Mucosa of stomach (tissue), 1 donor: ENCODE measurements around the gene STPG4.
"Not testable (repeated sequence)": the region's sequence is repeated elsewhere in the genome, so short reads cannot be mapped to it uniquely, and the experiment has no call there.

Experiments used
- H3K27me3 ChIP-seq: one replicate; pipeline ENCODE4 v1.7.0; 2013; ENCODE audit warnings: mild to moderate bottlenecking, low read length; ENCODE audit not compliant: control insufficient read depth, insufficient read depth
- H3K36me3 ChIP-seq: one replicate; pipeline ENCODE4 v1.7.0; 2013; ENCODE audit warnings: low read length; ENCODE audit not compliant: control insufficient read depth, insufficient read depth
- H3K4me1 ChIP-seq: one replicate; pipeline ENCODE4 v1.7.0; 2013; ENCODE audit warnings: mild to moderate bottlenecking, low read length; ENCODE audit not compliant: control insufficient read depth, insufficient read depth
- H3K4me3 ChIP-seq: one replicate; pipeline ENCODE4 v1.7.0; 2013; ENCODE audit warnings: low read length
- H3K9ac ChIP-seq: one replicate; pipeline ENCODE4 v1.7.0; 2013; ENCODE audit warnings: mild to moderate bottlenecking, low read length, moderate library complexity
- H3K9me3 ChIP-seq: one replicate; pipeline ENCODE4 v1.7.0; 2013; ENCODE audit warnings: mild to moderate bottlenecking, low read length, moderate library complexity; ENCODE audit not compliant: control insufficient read depth
- donor health status: Pancreatic carcinoma.

The STPG4 gene

GRCh38 chr2:47172156-47172921 is 17.2 kb upstream of the STPG4 start:
- Histone ChIP-seq H3K9me3 (no peaks in the 10 kb centered on the region), H3K36me3 (no peaks in the 10 kb centered on the region), H3K4me3 (no peak overlapping the region), H3K27me3 (no peaks in the 10 kb centered on the region), H3K4me1 (peaks cover 42% of the 10 kb centered on the region), H3K9ac (no peak overlapping the region)

- Histone ChIP-seq H3K9me3 (no peaks in the 10 kb centered on the region), H3K4me3 (no peak overlapping the region), H3K9ac (no peak overlapping the region), H3K36me3 (no peaks in the 10 kb centered on the region), H3K4me1 (peaks cover 37% of the 10 kb centered on the region), H3K27me3 (no peaks in the 10 kb centered on the region)
These were observed 14.7 kb upstream of the STPG4 start for GRCh38 chr2:47169784-47170183.

- not testable (repeated sequence) for H3K9ac ChIP-seq, H3K4me3 ChIP-seq, H3K36me3 ChIP-seq, H3K9me3 ChIP-seq, H3K27me3 ChIP-seq
- H3K4me1 ChIP-seq: peaks cover 34% of the 10 kb centered on the region
These were observed 13.8 kb upstream of the STPG4 start for GRCh38 chr2:47168895-47169294.

- H3K4me1 ChIP-seq: peaks cover 26% of the 10 kb centered on the region
- no peaks in the 10 kb centered on the region for H3K36me3 ChIP-seq
- H3K4me3 ChIP-seq: no peak overlapping the region
- no peak overlapping the region for H3K9ac ChIP-seq
- no peaks in the 10 kb centered on the region for H3K9me3 ChIP-seq
- no peaks in the 10 kb centered on the region for H3K27me3 ChIP-seq
These were observed 12.0 kb upstream of the STPG4 start for GRCh38 chr2:47167149-47167548.

GRCh38 chr2:47165001-47165555 is 10.0 kb upstream of the STPG4 start:
- no peaks in the 10 kb centered on the region for H3K9me3 ChIP-seq
- H3K4me3 ChIP-seq: no peak overlapping the region
- H3K9ac ChIP-seq: no peak overlapping the region
- no peaks in the 10 kb centered on the region for H3K27me3 ChIP-seq
- peaks cover 7% of the 10 kb centered on the region for H3K4me1 ChIP-seq
- peaks cover 9% of the 10 kb centered on the region for H3K36me3 ChIP-seq

GRCh38 chr2:47162780-47163179 is 7.7 kb upstream of the STPG4 start:
- Histone ChIP-seq H3K4me1 (no peaks in the 10 kb centered on the region), H3K27me3 (no peaks in the 10 kb centered on the region), H3K9ac (no peak overlapping the region), H3K9me3 (no peaks in the 10 kb centered on the region), H3K4me3 (no peak overlapping the region), H3K36me3 (peaks cover 13% of the 10 kb centered on the region)

GRCh38 chr2:47161475-47161874 is 6.4 kb upstream of the STPG4 start:
- H3K9me3 ChIP-seq: no peaks in the 10 kb centered on the region
- no peak overlapping the region for H3K4me3 ChIP-seq
- no peaks in the 10 kb centered on the region for H3K27me3 ChIP-seq
- no peaks in the 10 kb centered on the region for H3K4me1 ChIP-seq
- peaks cover 13% of the 10 kb centered on the region for H3K36me3 ChIP-seq
- H3K9ac ChIP-seq: no peak overlapping the region

GRCh38 chr2:47160660-47161059 is 5.6 kb upstream of the STPG4 start:
- H3K36me3 ChIP-seq: peaks cover 13% of the 10 kb centered on the region
- H3K4me3 ChIP-seq: no peak overlapping the region
- no peaks in the 10 kb centered on the region for H3K9me3 ChIP-seq
- H3K9ac ChIP-seq: no peak overlapping the region
- H3K27me3 ChIP-seq: no peaks in the 10 kb centered on the region
- H3K4me1 ChIP-seq: no peaks in the 10 kb centered on the region

- H3K36me3 ChIP-seq: peaks cover 13% of the 10 kb centered on the region
- no peak overlapping the region for H3K4me3 ChIP-seq
- no peaks in the 10 kb centered on the region for H3K4me1 ChIP-seq
- H3K9me3 ChIP-seq: no peaks in the 10 kb centered on the region
- H3K9ac ChIP-seq: no peak overlapping the region
- no peaks in the 10 kb centered on the region for H3K27me3 ChIP-seq
These were observed 5.1 kb upstream of the STPG4 start for GRCh38 chr2:47160211-47160610.

GRCh38 chr2:47159627-47160026 is 4.5 kb upstream of the STPG4 start:
- H3K36me3 ChIP-seq: peaks cover 13% of the 10 kb centered on the region
- no peak overlapping the region for H3K9ac ChIP-seq
- no peaks in the 10 kb centered on the region for H3K4me1 ChIP-seq
- H3K4me3 ChIP-seq: no peak overlapping the region
- H3K9me3 ChIP-seq: no peaks in the 10 kb centered on the region
- H3K27me3 ChIP-seq: no peaks in the 10 kb centered on the region

- Histone ChIP-seq H3K4me3 (no peak overlapping the region), H3K9ac (no peak overlapping the region), H3K27me3 (no peaks in the 10 kb centered on the region), H3K9me3 (no peaks in the 10 kb centered on the region), H3K36me3 (peaks cover 13% of the 10 kb centered on the region), H3K4me1 (no peaks in the 10 kb centered on the region)
These were observed 3.5 kb upstream of the STPG4 start for GRCh38 chr2:47158576-47158975.

GRCh38 chr2:47152803-47153202 is 2.3 kb downstream of the STPG4 start:
- H3K9me3 ChIP-seq: no peaks in the 10 kb centered on the region
- no peak overlapping the region for H3K9ac ChIP-seq
- no peaks in the 10 kb centered on the region for H3K36me3 ChIP-seq
- H3K4me1 ChIP-seq: no peaks in the 10 kb centered on the region
- no peak overlapping the region for H3K4me3 ChIP-seq
- no peaks in the 10 kb centered on the region for H3K27me3 ChIP-seq
